ENCODE measurements around the gene ALDH1A2. TPM values are rescaled to one million over a fixed set of nuclear protein-coding genes. Genes with fewer than 3 reads are reported as not detected.

The ALDH1A2 gene
- polyA plus RNA-seq, 1 of the 3 experiments (the other 2 are of a cell fraction): not detected

- no peak overlapping the region for H3K4me2 ChIP-seq
- H3K9ac ChIP-seq: no peak overlapping the region
- no peaks in the 10 kb centered on the region for H3K79me2 ChIP-seq (ENCODE audit: insufficient read depth)
- H3F3A ChIP-seq (replicated peaks; ENCODE audit: insufficient read depth): no peaks in the 10 kb centered on the region
- no peaks in the 10 kb centered on the region for H3K9me3 ChIP-seq
- H3K4me3 ChIP-seq (ENCODE audit: low read depth in 2 of 2, low read length in 1 of 2): no peak overlapping the region
- H3K36me3 ChIP-seq (replicated peaks in 1 of 2; ENCODE audit: control insufficient read depth in 1 of 2, insufficient read depth in 2 of 2, low read length in 1 of 2): no peaks in the 10 kb centered on the region
- H3K4me1 ChIP-seq (ENCODE audit: control insufficient read depth in 1 of 2, insufficient read depth in 2 of 2, low read depth in 1 of 2, low read length in 1 of 2): no peaks in the 10 kb centered on the region
- no peaks in the 10 kb centered on the region; the same call in 1 of the 2 replicates for H3K27me3 ChIP-seq (ENCODE audit: insufficient read depth)
- no peak overlapping the region for H2AFZ ChIP-seq (ENCODE audit: low read depth)
- TF ChIP-seq SMC3 (IDR thresholded peaks at IDR 0.05; ENCODE audit: low read depth, low read length) (peak; percentile 50), RAD21 (IDR thresholded peaks at IDR 0.05; ENCODE audit: low read length) (peak; percentile 52), RCOR1 (IDR thresholded peaks at IDR 0.05; ENCODE audit: low read length) (no peak), CTCF (IDR thresholded peaks at IDR 0.05) (peak; percentile 83)
- ChIA-PET POLR2A (no interaction called here), CTCF (interaction anchor here (0.6 to 3.8 kb wide), 20 partner anchors 8 to 1553 kb away, joined by 3 to 17 read pairs (median 4); partner anchors contain the start of gene ALDH1A2)
- WGBS (ENCODE audit: low lambda C conversion rate): 34% methylated on average over 5 of the region's 5 CpGs
- no peak for DNase-seq
- no peaks in the 10 kb centered on the region for H3K9me2 ChIP-seq
- no peaks in the 10 kb centered on the region for H4K20me1 ChIP-seq (ENCODE audit: insufficient read depth)
- no peak overlapping the region for H3K27ac ChIP-seq (ENCODE audit: low read depth in 2 of 2, low read length in 1 of 2)
These were observed 22.2 kb downstream of the ALDH1A2 start for GRCh38 chr15:58043192-58043903.

DNA sequence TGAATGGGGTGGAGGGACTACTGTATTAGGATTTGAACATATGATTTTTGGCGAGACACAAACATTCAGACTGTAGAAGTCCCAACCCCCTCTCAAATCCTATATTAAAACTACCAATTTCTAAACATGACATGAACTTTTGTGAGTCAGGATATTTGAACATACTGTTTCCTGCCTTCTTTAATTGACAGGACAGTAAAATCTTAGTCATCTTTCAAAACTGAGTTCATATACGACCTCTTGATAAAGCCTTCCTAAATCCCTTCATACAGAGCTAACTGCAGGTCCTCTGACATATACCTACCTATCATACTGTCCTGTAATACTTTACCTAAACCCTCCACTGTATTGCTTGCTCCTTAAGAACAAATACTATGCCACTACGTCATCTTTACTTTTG, 23.5 kb downstream of the ALDH1A2 start:
- CTCF ChIA-PET: interaction anchor here (1.3 to 3.8 kb wide), 7 partner anchors 16 to 141 kb away, joined by 3 to 17 read pairs (median 6); partner anchors contain the start of gene ALDH1A2
- no peaks in the 10 kb centered on the region for H3K4me1 ChIP-seq (ENCODE audit: control insufficient read depth in 1 of 2, insufficient read depth in 2 of 2, low read depth in 1 of 2, low read length in 1 of 2)
- H3K9ac ChIP-seq: no peak overlapping the region
- no peaks in the 10 kb centered on the region for H3K27me3 ChIP-seq (ENCODE audit: insufficient read depth)
- no peaks in the 10 kb centered on the region for H3K79me2 ChIP-seq (ENCODE audit: insufficient read depth)
- 30% methylated on average over 3 of the region's 3 CpGs for WGBS (ENCODE audit: low lambda C conversion rate)
- H3K27ac ChIP-seq (ENCODE audit: low read depth in 2 of 2, low read length in 1 of 2): no peak overlapping the region
- POLR2A ChIA-PET: interaction anchor here (0.6 kb wide), 1 partner anchor 137 kb away, joined by 3 read pairs; no protein-coding TSS in a partner anchor
- no peaks in the 10 kb centered on the region for H3F3A ChIP-seq (replicated peaks; ENCODE audit: insufficient read depth)
- no peaks in the 10 kb centered on the region for H3K9me3 ChIP-seq
- TF ChIP-seq, protein P1, sequence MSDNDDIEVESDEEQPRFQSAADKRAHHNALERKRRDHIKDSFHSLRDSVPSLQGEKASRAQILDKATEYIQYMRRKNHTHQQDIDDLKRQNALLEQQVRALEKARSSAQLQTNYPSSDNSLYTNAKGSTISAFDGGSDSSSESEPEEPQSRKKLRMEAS (IDR thresholded peaks at IDR 0.05; ENCODE audit: low read depth): no peak
- no peak overlapping the region for H3K4me3 ChIP-seq (ENCODE audit: low read depth in 2 of 2, low read length in 1 of 2)
- H4K20me1 ChIP-seq (ENCODE audit: insufficient read depth): no peaks in the 10 kb centered on the region
- H3K36me3 ChIP-seq (replicated peaks in 1 of 2; ENCODE audit: control insufficient read depth in 1 of 2, insufficient read depth in 2 of 2, low read length in 1 of 2): no peaks in the 10 kb centered on the region
- no peak overlapping the region for H2AFZ ChIP-seq (ENCODE audit: low read depth)
- H3K9me2 ChIP-seq: no peaks in the 10 kb centered on the region
- no peak for DNase-seq
- H3K4me2 ChIP-seq: no peak overlapping the region

DNA sequence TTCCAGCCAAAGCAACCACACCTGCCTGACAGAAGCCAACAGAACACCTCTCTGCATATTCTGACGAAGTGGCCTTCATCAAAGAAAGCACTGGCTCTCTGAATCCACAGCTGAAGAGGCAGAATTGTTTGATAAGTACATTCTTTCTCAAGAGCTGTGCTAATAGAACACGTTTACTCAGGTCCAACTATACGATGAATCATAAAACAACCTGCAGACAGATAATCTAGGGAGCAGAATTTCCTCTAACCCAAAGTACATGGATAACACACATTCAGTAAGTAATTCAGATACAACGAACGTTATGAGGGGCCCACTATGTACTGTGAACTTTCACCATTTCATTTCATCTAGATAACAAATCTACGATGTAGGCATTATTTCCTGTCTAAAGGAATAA, 25.4 kb downstream of the ALDH1A2 start:
- Histone ChIP-seq H2AFZ (ENCODE audit: low read depth) (no peak overlapping the region), H3K27ac (ENCODE audit: low read depth in 2 of 2, low read length in 1 of 2) (no peak overlapping the region), H3F3A (replicated peaks; ENCODE audit: insufficient read depth) (no peaks in the 10 kb centered on the region), H3K4me1 (ENCODE audit: control insufficient read depth in 1 of 2, insufficient read depth in 2 of 2, low read depth in 1 of 2, low read length in 1 of 2) (no peaks in the 10 kb centered on the region), H3K9me2 (no peaks in the 10 kb centered on the region), H3K4me3 (ENCODE audit: low read depth in 2 of 2, low read length in 1 of 2) (no peak overlapping the region), H3K27me3 (ENCODE audit: insufficient read depth) (no peaks in the 10 kb centered on the region), H3K9me3 (no peaks in the 10 kb centered on the region), H3K36me3 (replicated peaks in 1 of 2; ENCODE audit: control insufficient read depth in 1 of 2, insufficient read depth in 2 of 2, low read length in 1 of 2) (no peaks in the 10 kb centered on the region), H3K4me2 (no peak overlapping the region), H3K9ac (no peak overlapping the region), H3K79me2 (ENCODE audit: insufficient read depth) (no peaks in the 10 kb centered on the region), H4K20me1 (ENCODE audit: insufficient read depth) (no peaks in the 10 kb centered on the region)
- no peak for TF ChIP-seq TEAD4 (IDR thresholded peaks at IDR 0.05; ENCODE audit: borderline replicate concordance, insufficient read depth)
- no peak for TF ChIP-seq MXI1 (IDR thresholded peaks at IDR 0.05; ENCODE audit: low read depth, low read length)
- no peak for TF ChIP-seq CTCF (IDR thresholded peaks at IDR 0.05)
- no peak for TF ChIP-seq SMC3 (IDR thresholded peaks at IDR 0.05; ENCODE audit: low read depth, low read length)
- no peak for TF ChIP-seq USF2 (IDR thresholded peaks at IDR 0.05; ENCODE audit: borderline replicate concordance, low read depth, low read length)
- ChIA-PET CTCF (interaction anchor here (0.6 to 1.0 kb wide), 2 partner anchors 26 to 30 kb away, joined by 3 read pairs; no protein-coding TSS in a partner anchor), POLR2A (no interaction called here)
- DNase-seq: no peak
- 39% methylated on average over 6 of the region's 6 CpGs for WGBS (ENCODE audit: low lambda C conversion rate)
